Stomach (tissue), 4 donors: Measurements from ENCODE around the gene L3MBTL4.

Experiments used
- CTCF ChIP-seq, 7 experiments: fragments of 450-650 bp in 4 of 7; fragments of 200-600 bp in 3 of 7; sonication (generic) in 3 of 7; IDR thresholded peaks; one replicate each; pipeline ENCODE4 v1.5.1; 2016 to 2019; ENCODE audit warnings: antibody characterized with exemption in 7 of 7, control low read depth in 2 of 7, mild to moderate bottlenecking in 1 of 7
- POLR2A ChIP-seq, 4 donors: fragments of 450-650 bp; IDR thresholded peaks; one replicate each; pipeline ENCODE4 v1.6.1; 2016; ENCODE audit warnings: antibody characterized with exemption in 4 of 4, control low read depth in 2 of 4, mild to moderate bottlenecking in 1 of 4, moderate library complexity in 1 of 4

DNA sequence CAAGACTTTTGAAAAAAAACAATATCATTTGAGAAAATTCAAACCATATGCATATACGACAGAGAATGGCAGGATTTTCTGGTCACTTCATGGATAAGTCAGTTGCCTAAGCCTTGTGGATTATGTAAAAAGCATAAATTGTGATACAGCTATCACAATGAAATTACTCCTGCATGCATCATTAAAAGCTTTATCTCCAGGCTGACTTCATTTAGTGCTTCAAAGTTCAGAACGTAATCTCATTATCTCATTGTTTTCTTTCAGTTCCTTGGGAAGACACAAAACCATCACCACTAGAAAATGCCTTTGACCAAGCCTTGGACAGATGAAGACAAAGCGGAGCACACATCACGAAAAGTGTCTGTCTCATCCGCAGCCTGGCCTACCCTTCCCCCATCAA lies 57.0 kb downstream of the L3MBTL4 start:
- TF ChIP-seq CTCF (IDR thresholded peaks at IDR 0.05) (no peak), POLR2A (IDR thresholded peaks at IDR 0.05) (no peak)
